Activated effector memory CD4-positive, alpha-beta T cell treated with Interleukin-2 at 50 U/mL for 16 hours (primary cell): Measurements from ENCODE around the gene RPRD1B.
"Not testable (repeated sequence)": the region's sequence is repeated elsewhere in the genome, so short reads cannot be mapped to it uniquely, and the experiment has no call there.

ENCODE experiments used
- DNase-seq: peaks from one replicate; pipeline ENCODE4 v3.0.0-alpha.2; 2020

Gene RPRD1B

DNA sequence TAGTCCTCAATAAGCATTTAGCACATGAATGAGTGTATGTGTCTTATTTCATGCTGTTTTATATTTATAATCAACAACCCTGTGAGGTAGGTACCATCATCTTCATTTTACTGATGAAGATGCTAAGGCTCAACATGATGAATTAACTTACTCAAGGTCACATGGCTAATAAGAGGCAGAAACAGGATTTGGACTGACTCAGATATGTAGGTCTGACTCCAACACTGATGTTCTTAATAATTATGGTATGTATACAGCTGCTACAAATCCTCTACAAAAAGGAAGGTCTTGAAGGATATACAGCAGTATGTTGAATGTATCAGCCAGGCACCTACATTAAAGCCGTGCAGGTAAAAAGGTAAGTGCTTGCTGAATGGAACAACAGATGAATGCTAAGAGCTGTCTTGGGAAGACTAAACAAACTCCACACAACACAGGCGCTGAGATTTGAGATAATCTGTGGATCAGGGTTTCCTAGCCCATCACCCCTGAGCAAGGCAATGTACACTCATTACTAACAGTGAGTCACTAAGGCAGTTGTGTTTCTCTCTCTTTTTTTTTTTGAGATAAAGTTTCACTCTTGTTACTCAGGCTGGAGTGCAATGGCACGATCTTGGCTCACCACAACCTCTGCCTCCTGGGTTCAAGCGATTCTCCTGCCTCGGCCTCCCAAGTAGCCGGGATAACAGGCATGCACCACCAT, 32.2 kb upstream of the RPRD1B start:
- no peak for DNase-seq

DNA sequence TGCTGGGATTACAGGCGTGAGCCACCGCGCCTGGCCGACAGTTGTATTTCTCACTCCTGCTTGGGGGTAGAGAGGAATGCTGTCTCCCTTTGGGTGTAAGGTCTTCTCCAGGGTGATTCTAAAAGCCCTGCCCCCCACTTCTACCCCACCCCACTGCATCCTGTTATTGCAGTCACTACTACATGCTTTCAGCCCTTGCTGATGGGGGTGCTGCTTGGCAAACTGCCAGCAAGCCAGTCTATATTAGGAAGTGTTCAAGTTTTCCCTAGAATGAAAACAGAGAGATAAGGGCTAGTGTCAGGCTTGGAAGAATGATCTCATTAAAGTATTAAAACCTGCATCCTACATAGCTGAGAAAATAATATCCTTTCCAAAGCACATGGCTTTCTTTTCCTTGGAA, 31.6 kb upstream of the RPRD1B start:
- no peak for DNase-seq

- DNase-seq = no peak
Measured at GRCh38 chr20:38002422-38002821, 31.1 kb upstream of the RPRD1B start.

- no peak for DNase-seq
Measured at GRCh38 chr20:38004416-38004815, 29.1 kb upstream of the RPRD1B start.

DNA sequence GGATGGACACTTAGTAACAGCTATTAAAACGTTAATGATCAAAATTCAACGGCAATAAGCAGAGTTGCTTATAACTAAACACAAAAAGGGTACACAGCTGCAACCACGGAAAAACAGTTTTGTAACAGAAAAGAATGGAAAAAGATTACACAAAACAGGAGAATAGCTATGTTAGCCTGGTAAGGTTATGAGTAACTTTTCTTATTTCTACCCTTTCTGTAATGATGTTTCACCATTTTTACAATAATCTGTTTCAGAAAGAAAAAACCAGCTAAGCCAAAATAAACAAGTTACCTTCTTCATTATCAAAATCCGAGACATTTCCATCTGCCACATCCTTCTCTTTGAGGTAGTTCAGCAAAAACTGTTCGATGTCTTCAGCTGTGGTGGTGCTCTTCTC, 27.6 kb upstream of the RPRD1B start:
- no peak for DNase-seq

DNA sequence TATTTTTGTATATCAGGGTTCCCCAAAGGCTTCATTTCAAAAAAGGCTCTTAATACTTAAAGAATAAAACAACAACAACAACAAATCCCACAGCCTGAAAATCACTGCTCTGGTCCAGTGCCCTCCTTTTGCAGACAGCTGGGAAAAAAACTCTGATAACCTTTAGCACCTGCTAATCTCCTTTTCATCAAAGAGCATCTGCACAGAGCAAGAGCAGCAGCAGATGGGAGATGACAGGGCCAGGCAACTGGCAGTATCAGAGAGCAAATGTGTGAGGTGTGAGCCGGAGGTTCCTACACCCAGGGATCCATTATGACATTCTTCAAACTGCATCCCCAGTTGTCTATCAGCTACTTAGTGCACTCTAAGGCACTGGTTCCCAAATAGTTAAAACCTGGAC, 26.0 kb upstream of the RPRD1B start:
- DNase-seq = no peak

DNA sequence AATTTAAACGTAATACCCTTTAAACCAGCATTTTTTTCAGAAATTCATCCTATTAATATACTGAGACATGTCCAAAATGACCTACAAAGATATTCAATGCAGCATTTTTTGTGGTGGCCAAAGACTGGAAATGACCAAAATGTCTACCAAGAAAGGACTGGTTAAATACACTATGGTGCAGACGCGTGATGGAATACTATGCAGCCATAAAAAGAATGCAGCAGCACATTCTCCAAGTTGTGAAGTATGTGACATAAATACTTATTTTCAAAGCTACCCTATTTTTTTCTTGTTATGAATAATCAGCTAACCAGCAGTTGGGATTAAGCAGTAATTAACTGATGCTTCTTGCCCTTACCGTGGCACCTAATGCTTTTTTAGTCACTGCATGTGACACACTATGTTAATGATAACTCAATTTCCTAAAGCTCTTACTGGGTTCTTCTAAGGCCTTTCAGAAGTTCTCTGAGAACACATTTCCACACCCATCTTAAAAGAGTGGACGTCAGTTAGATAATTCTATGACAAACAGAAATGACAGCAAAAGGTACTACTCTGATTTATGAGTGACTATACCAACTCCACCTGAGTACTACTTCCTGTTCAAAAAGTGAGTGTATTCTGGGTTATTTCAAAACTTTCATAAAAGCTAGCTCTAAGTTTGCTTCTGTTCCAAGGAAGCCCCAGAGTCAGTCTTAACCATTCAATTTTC, 25.2 kb upstream of the RPRD1B start:
- no peak for DNase-seq

DNA sequence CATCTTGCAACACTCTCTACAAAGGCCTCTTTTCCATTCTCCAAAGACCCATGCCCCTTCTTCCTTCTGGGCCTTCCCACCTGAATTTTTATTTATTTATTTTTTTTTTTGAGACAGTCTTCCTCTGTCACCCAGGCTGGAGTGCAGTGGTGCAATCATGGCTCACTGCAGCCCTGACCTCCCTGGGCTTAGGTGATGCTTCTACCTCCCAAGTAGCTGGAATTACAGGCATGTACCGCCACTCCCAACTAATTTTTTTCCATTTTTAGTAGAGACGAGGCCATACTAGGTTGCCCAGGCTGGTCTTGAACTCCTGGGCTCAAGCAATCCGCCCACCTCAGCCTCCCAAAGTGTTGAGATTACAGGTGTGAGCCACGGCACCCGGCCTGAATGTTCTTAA, 24.1 kb upstream of the RPRD1B start:
- DNase-seq = not testable (repeated sequence)

DNA sequence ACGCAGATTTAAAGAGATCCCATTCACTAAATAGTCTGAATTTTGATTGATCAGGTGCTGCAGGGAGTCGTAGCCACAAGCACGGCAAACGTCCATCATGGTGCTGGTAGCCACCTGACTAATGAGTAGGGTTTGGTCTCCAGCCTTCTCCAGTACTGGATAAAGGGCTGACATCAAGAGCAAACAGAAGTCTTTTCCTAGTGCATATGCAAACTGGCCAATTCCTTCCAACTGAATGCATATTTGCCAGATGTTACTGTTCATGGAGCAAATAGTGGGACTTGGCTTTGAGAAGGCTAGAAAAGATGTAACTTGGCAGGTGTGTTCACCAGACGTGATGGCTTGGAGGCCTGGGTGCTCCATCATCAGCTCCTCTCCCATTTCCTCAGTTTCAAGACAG, 21.9 kb upstream of the RPRD1B start:
- no peak for DNase-seq

GRCh38 chr20:38012332-38012731, 21.2 kb upstream of the RPRD1B start:
- DNase-seq = no peak

- no peak for DNase-seq
Measured at GRCh38 chr20:38013887-38014286, 19.7 kb upstream of the RPRD1B start.

GRCh38 chr20:38017959-38018358, 15.6 kb upstream of the RPRD1B start:
- DNase-seq = no peak

GRCh38 chr20:38018385-38018784, 15.2 kb upstream of the RPRD1B start:
- DNase-seq = no peak

GRCh38 chr20:38021087-38021772, 12.3 kb upstream of the RPRD1B start:
- no peak for DNase-seq

- DNase-seq = no peak
Measured at GRCh38 chr20:38023181-38024001, 10.2 kb upstream of the RPRD1B start.

- DNase-seq = no peak
Measured at GRCh38 chr20:38024496-38024895, 9.1 kb upstream of the RPRD1B start.

DNA sequence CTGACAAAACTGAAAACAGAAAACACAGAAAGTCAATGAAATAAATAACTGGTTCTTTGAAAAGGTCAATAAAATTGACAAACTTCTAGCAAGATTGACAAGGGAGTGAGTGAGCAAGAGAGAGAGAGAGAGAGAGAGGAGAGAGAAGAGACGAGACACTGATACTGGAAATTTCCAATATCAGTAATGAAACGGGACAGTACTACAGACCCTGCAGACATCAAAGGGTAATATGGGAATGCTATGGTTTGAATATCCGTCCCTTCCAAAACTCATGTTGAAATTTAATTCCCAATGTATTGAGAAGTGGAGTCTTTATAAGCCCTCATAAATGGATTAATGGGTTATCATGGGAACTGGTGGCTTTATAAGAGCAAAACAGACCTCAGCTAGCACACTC, 4.1 kb upstream of the RPRD1B start:
- no peak for DNase-seq

GRCh38 chr20:38031957-38032356, 1.6 kb upstream of the RPRD1B start:
- DNase-seq = no peak

DNA sequence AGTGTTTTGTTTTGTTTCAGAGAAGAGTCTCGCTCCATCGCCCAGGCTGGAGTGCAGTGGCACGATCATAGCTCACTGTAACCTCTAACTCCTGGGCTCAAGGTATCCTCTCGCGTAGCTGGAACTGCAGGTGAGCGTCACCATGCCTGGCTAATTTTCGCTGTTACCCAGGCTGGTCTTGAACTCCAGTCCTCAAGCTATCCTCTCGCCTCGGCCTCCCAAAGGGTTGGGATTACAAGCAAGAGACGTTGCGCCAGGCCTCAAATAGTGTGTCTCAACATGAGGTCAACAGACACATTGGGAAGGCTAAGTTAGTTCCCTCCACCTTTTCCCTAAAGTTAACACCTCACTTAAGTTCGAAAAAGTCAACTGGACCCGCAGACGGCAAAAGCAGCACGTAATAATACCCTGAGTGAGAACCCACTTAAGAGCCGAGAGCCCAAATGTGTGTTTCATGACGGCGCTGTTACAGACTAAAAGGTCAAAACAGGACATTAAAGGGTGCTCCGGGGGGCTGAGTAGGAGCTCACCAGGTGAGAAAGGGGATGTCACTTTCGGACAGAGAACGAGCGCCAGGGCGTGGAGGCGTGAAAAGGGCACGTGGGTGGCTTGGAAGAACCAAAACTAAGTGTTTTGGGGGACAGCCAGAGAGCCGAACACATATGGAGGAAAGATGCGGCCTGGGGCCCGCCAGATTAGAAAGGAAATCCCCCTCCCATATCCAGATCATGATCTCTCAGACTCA, 789 bp upstream of the RPRD1B start:
- no peak for DNase-seq

DNA sequence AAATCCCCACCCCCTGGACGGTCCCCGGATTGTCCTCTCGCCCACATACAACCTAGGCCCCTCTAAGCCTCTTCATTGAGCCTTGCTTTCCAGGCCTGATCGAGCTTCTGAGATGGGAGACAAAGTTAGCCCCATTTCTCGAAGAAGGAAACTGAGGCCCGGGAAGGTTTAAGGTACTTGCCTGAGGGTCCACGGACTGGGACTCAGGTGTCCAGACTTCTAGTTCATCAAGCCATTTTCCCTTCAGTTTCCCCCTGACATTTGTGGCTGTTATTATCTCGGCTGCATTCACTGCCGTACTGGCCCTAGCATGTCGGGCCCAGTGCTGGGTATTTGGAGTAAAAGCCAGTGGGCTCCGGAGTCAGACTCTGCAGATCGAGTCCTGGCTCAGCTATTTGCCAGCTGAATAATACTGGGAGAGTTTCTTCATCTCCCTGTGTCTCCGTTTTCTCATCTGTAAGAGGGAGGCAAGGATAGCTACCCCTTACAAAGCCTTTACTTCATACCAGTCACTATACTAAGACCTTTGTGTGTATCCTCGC, 633 bp downstream of the RPRD1B start:
- DNase-seq = no peak

DNA sequence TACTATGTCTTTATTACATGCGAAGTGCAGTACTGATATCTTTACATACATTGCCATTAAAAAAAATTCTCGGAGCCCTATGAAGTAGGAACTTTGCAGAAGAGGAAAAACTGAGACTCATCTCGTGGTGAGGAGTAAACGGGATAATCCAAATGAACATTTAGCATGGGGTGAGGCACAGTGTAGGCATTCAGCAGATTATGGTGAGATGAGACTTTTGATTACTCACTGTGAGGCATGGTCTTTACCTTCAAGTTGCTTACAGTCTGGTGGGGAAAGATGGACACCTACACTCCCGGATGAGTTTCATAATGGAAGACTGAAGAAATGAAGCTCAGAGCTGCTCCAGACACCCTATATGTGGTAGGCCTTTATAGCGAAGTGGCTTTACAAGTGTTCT, 1.4 kb downstream of the RPRD1B start:
- DNase-seq = no peak

DNA sequence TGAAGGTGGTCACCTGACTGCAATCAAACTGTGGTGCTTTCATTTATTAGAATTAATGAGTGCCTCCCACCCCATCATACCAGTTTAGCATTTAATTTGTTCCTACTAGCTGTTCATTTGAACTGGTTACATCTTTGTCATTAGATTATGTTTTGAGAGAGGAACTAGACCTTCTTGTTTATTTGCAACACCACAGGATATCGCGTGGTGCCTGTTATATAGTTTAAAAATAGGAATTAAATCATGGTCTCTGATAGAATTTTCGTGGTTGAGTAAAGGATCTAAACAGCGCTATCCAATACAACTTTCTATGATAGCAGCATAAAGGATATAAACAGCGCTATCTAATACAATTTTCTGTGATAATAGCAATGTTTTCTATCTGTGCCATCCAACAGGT, 2.8 kb downstream of the RPRD1B start:
- no peak for DNase-seq
